Fibroblast of lung (primary cell): Measurements from ENCODE around the gene CHST9. TPM values are rescaled to one million over a fixed set of nuclear protein-coding genes. Genes with fewer than 3 reads are reported as not detected.

Experiments
- DNase-seq, 2 donors: peaks; one replicate each; pipeline versions ENCODE4 v3.0.0 to v3.0.0-alpha.2; 2010; ENCODE audit warnings: low read depth in 2 of 2
- H2AFZ ChIP-seq: 2 replicates; pipeline ENCODE4 v1.5.1; 2012; ENCODE audit warnings: low read length, control low read depth, inconsistent platforms
- H3K27ac ChIP-seq: 2 replicates; pipeline ENCODE4 v1.5.1; 2011; ENCODE audit warnings: low read length, control low read depth; ENCODE audit not compliant: insufficient read depth
- H3K27me3 ChIP-seq: 2 replicates; pipeline ENCODE4 v1.5.1; 2011; ENCODE audit warnings: mild to moderate bottlenecking, low read length; ENCODE audit not compliant: control insufficient read depth, insufficient read depth
- H3K36me3 ChIP-seq: 2 replicates; pipeline ENCODE4 v1.5.1; 2011; ENCODE audit warnings: low read length; ENCODE audit not compliant: control insufficient read depth, insufficient read depth
- H3K4me1 ChIP-seq: 2 replicates; pipeline ENCODE4 v1.5.1; 2011; ENCODE audit warnings: low read length; ENCODE audit not compliant: control insufficient read depth, insufficient read depth; ENCODE audit errors: extremely low read depth
- H3K4me2 ChIP-seq: 2 replicates; pipeline ENCODE4 v1.5.1; 2011; ENCODE audit warnings: low read length, control low read depth; ENCODE audit not compliant: insufficient read depth; ENCODE audit errors: extremely low read depth
- H3K4me3 ChIP-seq, 4 experiments: fragments of 200-600 bp in 1 of 4; sonication (generic) in 1 of 4; replicated peaks in 1 of 4; 2 replicates each; pipeline ENCODE4 v1.5.1; 2011 to 2016; ENCODE audit warnings: low read length in 4 of 4, low read depth in 3 of 4, mild to moderate bottlenecking in 3 of 4, control low read depth in 2 of 4, inconsistent platforms in 1 of 4, mixed read lengths in 1 of 4; ENCODE audit not compliant: insufficient read depth in 1 of 4; ENCODE audit errors: control extremely low read depth in 1 of 4
- H3K79me2 ChIP-seq: 2 replicates; pipeline ENCODE4 v1.5.1; 2012; ENCODE audit warnings: mild to moderate bottlenecking, low read length, inconsistent platforms; ENCODE audit not compliant: control insufficient read depth, insufficient read depth
- H3K9ac ChIP-seq: 2 replicates; pipeline ENCODE4 v1.5.1; 2011; ENCODE audit warnings: mild to moderate bottlenecking, low read length, control low read depth; ENCODE audit not compliant: insufficient read depth
- H3K9me3 ChIP-seq: 2 replicates; pipeline ENCODE4 v1.5.1; 2012; ENCODE audit warnings: low read depth, low read length; ENCODE audit not compliant: control insufficient read depth, insufficient read depth
- H4K20me1 ChIP-seq: 2 replicates; pipeline ENCODE4 v1.5.1; 2011; ENCODE audit warnings: low read length; ENCODE audit not compliant: control insufficient read depth, insufficient read depth; ENCODE audit errors: extremely low read depth
- EZH2 ChIP-seq: IDR thresholded peaks from 2 replicates; pipeline ENCODE4 v1.5.1; 2012; ENCODE audit warnings: low read length, control low read depth, mild to moderate bottlenecking; ENCODE audit errors: missing control alignments
- polyA plus RNA-seq, 2 donors: library from polyadenylated mRNA; depleted of rRNA in 1 of 2; stranded (reverse) in 1 of 2; unstranded in 1 of 2; fragments of >200 nt; gene quantifications; 2 replicates each; pipeline ENCODE4 v1.2.1, GENCODE V29; 2011 to 2012; ENCODE audit warnings: missing spikeins in 1 of 2
- total RNA-seq: library from RNA; depleted of rRNA; stranded (reverse); fragments of >200 nt; gene quantifications from 2 replicates; pipeline ENCODE4 v1.2.1, GENCODE V29; 2014
- TF ChIP-seq, protein P1 (sequence below), 2 donors: IDR thresholded peaks in 1 of 2; conservative IDR thresholded peaks in 1 of 2; 1 replicate in 1 of 2; 2 replicates in 1 of 2; pipeline ENCODE4 v1.5.1; 2011 to 2012; ENCODE audit warnings: low read length in 2 of 2, control low read depth in 1 of 2, inconsistent platforms in 1 of 2, low read depth in 1 of 2, mild to moderate bottlenecking in 1 of 2

Gene CHST9
- total and polyA plus RNA-seq, 2 donors (not counting 1 experiment from before 2014, with no cell fraction given), result not detected

- Histone ChIP-seq H3K27ac (no peak overlapping the region), H3K9ac (no peak overlapping the region), H4K20me1 (no peaks in the 10 kb centered on the region), H3K9me3 (no peaks in the 10 kb centered on the region), H3K4me2 (no peak overlapping the region), H3K36me3 (no peaks in the 10 kb centered on the region), H3K4me3 (no peak overlapping the region), H2AFZ (no peak overlapping the region), H3K27me3 (no peaks in the 10 kb centered on the region), H3K4me1 (no peaks in the 10 kb centered on the region), H3K79me2 (no peaks in the 10 kb centered on the region)
- TF ChIP-seq EZH2, result no peak
- TF ChIP-seq, protein P1, sequence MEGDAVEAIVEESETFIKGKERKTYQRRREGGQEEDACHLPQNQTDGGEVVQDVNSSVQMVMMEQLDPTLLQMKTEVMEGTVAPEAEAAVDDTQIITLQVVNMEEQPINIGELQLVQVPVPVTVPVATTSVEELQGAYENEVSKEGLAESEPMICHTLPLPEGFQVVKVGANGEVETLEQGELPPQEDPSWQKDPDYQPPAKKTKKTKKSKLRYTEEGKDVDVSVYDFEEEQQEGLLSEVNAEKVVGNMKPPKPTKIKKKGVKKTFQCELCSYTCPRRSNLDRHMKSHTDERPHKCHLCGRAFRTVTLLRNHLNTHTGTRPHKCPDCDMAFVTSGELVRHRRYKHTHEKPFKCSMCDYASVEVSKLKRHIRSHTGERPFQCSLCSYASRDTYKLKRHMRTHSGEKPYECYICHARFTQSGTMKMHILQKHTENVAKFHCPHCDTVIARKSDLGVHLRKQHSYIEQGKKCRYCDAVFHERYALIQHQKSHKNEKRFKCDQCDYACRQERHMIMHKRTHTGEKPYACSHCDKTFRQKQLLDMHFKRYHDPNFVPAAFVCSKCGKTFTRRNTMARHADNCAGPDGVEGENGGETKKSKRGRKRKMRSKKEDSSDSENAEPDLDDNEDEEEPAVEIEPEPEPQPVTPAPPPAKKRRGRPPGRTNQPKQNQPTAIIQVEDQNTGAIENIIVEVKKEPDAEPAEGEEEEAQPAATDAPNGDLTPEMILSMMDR (conservative IDR thresholded peaks at IDR 0.05 in 1 of 2, IDR thresholded peaks at IDR 0.05 in 1 of 2; ENCODE audit: low read depth in 1 of 2, low read length in 2 of 2), result no peak
- DNase-seq, result no peak
Observed at GRCh38 chr18:26956863-26957262, 228.2 kb downstream of the CHST9 start.

DNA sequence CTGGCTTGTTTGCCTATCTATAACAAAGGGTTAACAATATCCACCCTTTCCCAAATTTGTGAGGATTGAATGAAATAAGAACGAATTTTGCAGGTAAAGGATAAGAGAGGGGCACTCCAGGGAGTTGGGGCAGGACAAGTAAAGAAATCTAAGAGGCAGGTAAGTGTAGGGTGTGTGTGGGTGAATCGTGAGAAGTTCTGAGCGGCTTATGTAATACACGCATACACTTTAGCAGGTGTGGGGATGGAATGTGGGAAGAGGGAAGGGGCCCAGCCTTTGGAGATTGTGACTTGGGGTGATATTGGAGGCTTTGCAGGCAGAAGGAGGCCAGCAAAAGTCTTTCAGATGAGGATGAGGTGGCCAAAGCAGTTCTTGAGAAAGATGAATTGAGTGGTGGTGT is 236.4 kb downstream of the CHST9 start:
- Histone ChIP-seq H3K36me3 (no peaks in the 10 kb centered on the region), H3K4me3 (no peak overlapping the region), H3K4me1 (no peaks in the 10 kb centered on the region), H3K4me2 (no peak overlapping the region), H3K9ac (no peak overlapping the region), H4K20me1 (no peaks in the 10 kb centered on the region), H3K27me3 (no peaks in the 10 kb centered on the region), H3K27ac (no peak overlapping the region), H3K79me2 (no peaks in the 10 kb centered on the region), H2AFZ (no peak overlapping the region), H3K9me3 (no peaks in the 10 kb centered on the region)
- no peak for TF ChIP-seq EZH2
- TF ChIP-seq, protein P1 (conservative IDR thresholded peaks at IDR 0.05 in 1 of 2, IDR thresholded peaks at IDR 0.05 in 1 of 2; ENCODE audit: low read depth in 1 of 2, low read length in 2 of 2), result no peak
- DNase-seq, result no peak

DNA sequence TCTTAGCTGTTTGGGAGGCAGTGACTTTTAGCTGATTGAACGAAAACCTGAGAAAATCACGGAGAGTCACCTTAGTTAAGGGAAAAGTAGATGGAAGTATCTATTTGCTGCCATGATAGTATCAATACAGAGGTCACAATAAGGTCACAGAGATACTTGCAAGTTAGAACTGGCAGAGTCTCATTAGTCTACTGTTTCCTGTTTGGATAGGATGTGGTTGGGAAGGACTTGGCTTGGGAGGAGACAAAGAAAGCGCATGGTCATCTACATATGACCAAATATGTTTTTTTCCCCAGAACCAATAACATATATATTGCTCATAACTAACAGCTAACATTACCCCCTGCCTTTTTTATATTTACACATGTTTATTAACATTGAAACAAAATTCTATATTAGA is 241.2 kb downstream of the CHST9 start:
- no peaks in the 10 kb centered on the region for H3K79me2 ChIP-seq
- H3K4me2 ChIP-seq, result no peak overlapping the region
- no peaks in the 10 kb centered on the region for H3K27me3 ChIP-seq
- TF ChIP-seq EZH2, result no peak
- TF ChIP-seq, protein P1 (conservative IDR thresholded peaks at IDR 0.05 in 1 of 2, IDR thresholded peaks at IDR 0.05 in 1 of 2; ENCODE audit: low read depth in 1 of 2, low read length in 2 of 2), result no peak
- no peak overlapping the region for H3K4me3 ChIP-seq
- DNase-seq, result no peak
- H3K9me3 ChIP-seq, result no peaks in the 10 kb centered on the region
- no peaks in the 10 kb centered on the region for H4K20me1 ChIP-seq
- no peak overlapping the region for H3K27ac ChIP-seq
- no peaks in the 10 kb centered on the region for H3K4me1 ChIP-seq
- H3K36me3 ChIP-seq, result no peaks in the 10 kb centered on the region
- H3K9ac ChIP-seq, result no peak overlapping the region
- no peak overlapping the region for H2AFZ ChIP-seq
